ENCODE data around the gene RAB31. TPM values are rescaled to one million over a fixed set of nuclear protein-coding genes. Genes with fewer than 3 reads are reported as not detected.

The RAB31 gene
- total RNA-seq, 1 donor from 2014 or later = 18.9 TPM

- DNase-seq (ENCODE audit: low read depth, low spot score) = no peak
- Mint-ChIP-seq H3K9me3 (no peaks in the 10 kb centered on the region), H3K27ac (ENCODE audit: unreplicated experiment) (peak overlapping the region; percentile 71), H3K27me3 (ENCODE audit: low read depth) (no peaks in the 10 kb centered on the region), H3K4me1 (peaks cover 4% of the 10 kb centered on the region), H3K4me3 (no peak overlapping the region), H3K36me3 (ENCODE audit: low read depth) (no peaks in the 10 kb centered on the region)
- TF ChIP-seq CTCF (conservative IDR thresholded peaks at IDR 0.05) = no peak
Observed at GRCh38 chr18:9688036-9688741, 19.9 kb upstream of the RAB31 start.

DNA sequence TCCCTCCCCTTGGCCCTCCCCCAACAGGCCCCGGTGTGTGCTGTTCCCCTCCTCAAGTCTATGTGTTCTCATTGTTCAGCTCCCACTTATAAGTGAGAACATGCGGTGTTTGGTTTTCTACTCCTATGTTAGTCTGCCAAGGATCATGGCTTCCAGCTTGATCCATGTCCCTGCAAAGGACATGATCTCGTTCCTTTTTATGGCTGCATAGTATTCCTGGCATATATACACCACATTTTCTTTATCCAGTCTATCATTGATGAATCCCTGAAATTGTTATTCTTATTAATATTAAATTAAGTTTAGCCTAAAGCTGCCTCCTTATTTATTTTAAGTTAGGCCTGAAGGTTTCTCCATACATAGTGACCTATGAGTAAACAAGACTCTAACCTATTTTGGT, 18.8 kb upstream of the RAB31 start:
- Mint-ChIP-seq H3K36me3 (ENCODE audit: low read depth) (no peaks in the 10 kb centered on the region), H3K4me1 (no peaks in the 10 kb centered on the region), H3K27ac (ENCODE audit: unreplicated experiment) (no peak overlapping the region), H3K4me3 (no peak overlapping the region), H3K9me3 (no peaks in the 10 kb centered on the region), H3K27me3 (ENCODE audit: low read depth) (no peaks in the 10 kb centered on the region)
- no peak for DNase-seq (ENCODE audit: low read depth, low spot score)
- TF ChIP-seq CTCF (conservative IDR thresholded peaks at IDR 0.05) = no peak

DNA sequence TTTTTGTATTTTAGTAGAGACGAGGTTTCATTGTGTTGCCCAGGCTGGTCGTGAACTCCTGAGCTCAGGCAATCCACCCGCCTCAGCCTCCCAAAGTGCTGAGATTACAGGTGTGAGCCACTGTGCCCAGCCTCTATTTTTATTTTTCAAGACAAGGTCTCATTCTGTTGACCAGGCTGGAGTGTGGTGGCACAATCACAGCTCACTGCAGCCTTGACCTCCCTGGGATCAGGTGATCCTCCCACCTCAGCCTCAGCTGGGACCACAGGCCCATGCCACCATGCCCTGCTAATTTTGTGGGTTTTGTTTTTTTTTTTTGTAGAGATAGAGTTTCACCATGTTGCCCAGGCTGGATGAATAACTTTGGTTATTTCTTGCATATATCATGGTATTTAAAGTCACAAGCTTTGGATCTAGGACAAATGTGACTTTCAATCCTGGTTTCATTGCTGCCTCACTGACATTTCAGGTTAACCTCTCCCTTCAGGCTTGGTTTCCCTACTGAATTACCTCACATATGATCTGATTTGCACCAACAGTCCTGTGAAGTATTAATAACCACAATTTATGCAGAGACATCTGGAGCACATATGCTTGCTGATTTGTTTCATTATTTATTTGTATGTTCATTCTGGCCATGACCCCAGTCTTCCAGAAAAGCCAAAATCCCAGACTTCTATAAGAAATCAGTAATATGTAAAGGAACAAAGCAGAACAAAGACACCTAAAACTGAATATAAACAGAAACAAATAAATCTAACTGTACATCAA, 17.5 kb upstream of the RAB31 start:
- H3K4me1 Mint-ChIP-seq = no peaks in the 10 kb centered on the region
- H3K4me3 Mint-ChIP-seq = no peak overlapping the region
- TF ChIP-seq CTCF (conservative IDR thresholded peaks at IDR 0.05) = no peak
- H3K27ac Mint-ChIP-seq (ENCODE audit: unreplicated experiment) = no peak overlapping the region
- H3K36me3 Mint-ChIP-seq (ENCODE audit: low read depth) = no peaks in the 10 kb centered on the region
- no peaks in the 10 kb centered on the region for H3K27me3 Mint-ChIP-seq (ENCODE audit: low read depth)
- no peaks in the 10 kb centered on the region for H3K9me3 Mint-ChIP-seq
- DNase-seq (ENCODE audit: low read depth, low spot score) = no peak

DNA sequence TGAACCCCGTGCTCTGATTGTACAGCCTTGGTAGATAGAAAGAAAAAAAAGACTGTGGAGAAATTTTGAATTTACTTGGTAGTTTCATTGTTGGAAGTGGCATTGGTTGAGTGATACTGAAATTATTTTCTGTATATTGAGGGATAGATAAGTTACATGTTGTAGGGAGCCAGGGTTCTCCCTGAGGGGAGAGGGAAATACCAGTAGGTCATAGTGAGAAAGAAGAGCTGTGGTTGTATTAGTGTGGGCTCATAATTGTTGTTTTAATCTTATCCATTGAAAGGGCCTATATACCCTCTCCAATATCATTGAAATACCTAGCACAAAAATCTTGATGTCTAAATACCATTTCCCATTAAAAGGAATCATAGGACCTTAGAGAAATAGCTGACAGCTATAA, 16.9 kb upstream of the RAB31 start:
- no peaks in the 10 kb centered on the region for H3K9me3 Mint-ChIP-seq
- no peak overlapping the region for H3K27ac Mint-ChIP-seq (ENCODE audit: unreplicated experiment)
- H3K4me1 Mint-ChIP-seq = no peaks in the 10 kb centered on the region
- H3K4me3 Mint-ChIP-seq = no peak overlapping the region
- no peaks in the 10 kb centered on the region for H3K27me3 Mint-ChIP-seq (ENCODE audit: low read depth)
- no peaks in the 10 kb centered on the region for H3K36me3 Mint-ChIP-seq (ENCODE audit: low read depth)
- no peak for DNase-seq (ENCODE audit: low read depth, low spot score)
- no peak for TF ChIP-seq CTCF (conservative IDR thresholded peaks at IDR 0.05)

DNA sequence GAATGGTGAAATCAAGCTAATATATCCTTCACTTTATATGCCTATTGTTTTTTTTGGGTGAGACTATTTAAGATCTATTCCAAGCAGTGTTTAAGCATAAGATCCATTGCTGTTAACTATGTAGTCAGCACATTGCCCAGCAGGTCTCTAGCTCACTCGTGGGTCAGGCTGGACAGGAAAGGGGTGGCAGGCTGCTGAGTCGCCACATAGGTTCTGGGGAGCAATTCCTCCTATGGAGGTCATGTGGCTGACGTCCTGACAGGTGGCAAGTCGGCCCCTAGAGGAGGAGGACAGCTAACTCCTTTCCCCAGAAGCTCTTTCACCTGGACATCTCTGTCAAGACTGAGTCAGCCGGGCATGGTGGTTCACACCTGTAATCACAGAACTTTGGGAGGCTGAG, 13.9 kb upstream of the RAB31 start:
- H3K27me3 Mint-ChIP-seq (ENCODE audit: low read depth) = no peaks in the 10 kb centered on the region
- H3K4me3 Mint-ChIP-seq = no peak overlapping the region
- H3K9me3 Mint-ChIP-seq = no peaks in the 10 kb centered on the region
- no peak for TF ChIP-seq CTCF (conservative IDR thresholded peaks at IDR 0.05)
- H3K27ac Mint-ChIP-seq (ENCODE audit: unreplicated experiment) = no peak overlapping the region
- H3K4me1 Mint-ChIP-seq = no peaks in the 10 kb centered on the region
- H3K36me3 Mint-ChIP-seq (ENCODE audit: low read depth) = no peaks in the 10 kb centered on the region
- DNase-seq (ENCODE audit: low read depth, low spot score) = no peak

Measured in neural crest cell (in vitro differentiated cells).